GM19467 (cell line): ENCODE measurements around the gene TBC1D23.
"Not testable (repeated sequence)": the region's sequence is repeated elsewhere in the genome, so short reads cannot be mapped to it uniquely, and the experiment has no call there.

Source experiments
- ATAC-seq: cut with Tn5 transposase; IDR thresholded peaks from one replicate; pipeline ENCODE4 v1.9.1; 2021; ENCODE audit warnings: mild to moderate bottlenecking, moderate library complexity; ENCODE audit not compliant: unreplicated experiment

The TBC1D23 gene

DNA sequence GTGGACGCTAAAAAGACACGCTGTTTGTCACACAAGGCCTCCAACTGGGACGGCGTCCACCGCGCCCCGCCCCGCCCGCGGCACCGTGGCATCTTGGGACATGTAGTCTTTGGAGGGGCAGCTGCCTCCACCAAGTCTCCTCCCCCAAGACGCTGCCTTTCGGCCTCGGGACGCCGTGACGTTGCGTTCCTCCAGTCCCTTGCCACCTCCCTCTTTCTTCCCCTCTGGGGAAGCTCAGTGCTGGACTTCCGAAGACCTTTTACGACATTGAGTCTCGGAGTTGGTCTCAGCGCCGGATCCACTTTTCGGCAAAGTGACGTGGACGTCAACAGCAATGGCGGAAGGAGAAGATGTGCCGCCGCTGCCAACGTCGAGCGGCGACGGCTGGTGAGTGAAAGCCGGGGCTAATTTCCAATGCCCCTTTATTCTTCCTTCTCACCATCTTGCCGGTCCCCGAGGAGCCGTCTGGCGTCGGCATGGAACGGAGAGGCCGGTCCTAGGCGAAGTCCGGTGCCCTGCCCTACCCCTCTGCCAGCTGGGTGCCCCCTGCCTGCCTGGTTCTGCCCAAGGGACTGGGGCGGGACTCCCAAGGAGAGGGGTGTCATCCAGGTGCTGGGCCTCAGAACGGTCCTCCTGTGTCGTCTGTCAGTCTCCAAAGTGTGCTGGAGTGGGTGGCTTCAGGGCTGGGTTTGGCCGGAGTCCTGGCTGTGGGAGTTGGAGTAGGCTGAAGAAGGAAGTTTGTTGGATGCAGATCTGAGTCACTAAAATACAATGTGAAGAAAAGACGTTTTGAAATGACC, at the start of gene TBC1D23:
TSS of gene TBC1D23 (plus strand) at position 308 of the 800 bp plus-strand sequence. CDS start at position 335, 27 bp downstream.
- peak; percentile 100 for ATAC-seq

DNA sequence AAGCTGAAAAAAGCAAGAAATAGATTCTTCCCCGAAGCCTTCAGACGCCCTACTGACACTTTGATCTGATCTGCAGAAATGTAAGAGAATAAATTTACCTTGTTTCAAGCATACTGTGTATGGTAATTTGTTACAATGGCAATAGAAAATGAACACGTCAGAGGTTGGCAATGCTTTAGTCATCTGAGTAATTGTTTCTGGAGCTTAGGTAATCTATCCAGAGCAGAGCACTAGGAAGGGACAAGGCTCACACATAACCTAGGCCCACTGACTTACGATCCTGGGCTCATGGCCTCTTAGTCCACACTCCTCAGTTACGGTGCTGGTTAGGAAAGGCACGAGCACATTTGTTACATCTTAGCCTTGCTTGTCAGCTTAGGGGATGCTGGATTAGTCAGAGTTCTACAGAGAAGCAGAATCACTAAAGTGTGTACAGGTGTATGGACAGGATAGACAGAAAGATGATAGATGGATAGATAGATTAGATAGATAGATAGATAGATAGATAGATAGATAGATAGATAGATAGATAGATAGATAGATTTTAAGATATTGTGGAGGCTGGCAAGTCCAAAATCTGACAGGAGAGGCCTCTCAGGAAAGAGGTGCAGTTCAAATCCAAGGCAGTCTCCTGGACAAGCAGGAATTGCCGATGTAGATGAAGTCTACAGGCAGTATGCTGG, 46.8 kb upstream of the TBC1D23 start:
- no peak for ATAC-seq

DNA sequence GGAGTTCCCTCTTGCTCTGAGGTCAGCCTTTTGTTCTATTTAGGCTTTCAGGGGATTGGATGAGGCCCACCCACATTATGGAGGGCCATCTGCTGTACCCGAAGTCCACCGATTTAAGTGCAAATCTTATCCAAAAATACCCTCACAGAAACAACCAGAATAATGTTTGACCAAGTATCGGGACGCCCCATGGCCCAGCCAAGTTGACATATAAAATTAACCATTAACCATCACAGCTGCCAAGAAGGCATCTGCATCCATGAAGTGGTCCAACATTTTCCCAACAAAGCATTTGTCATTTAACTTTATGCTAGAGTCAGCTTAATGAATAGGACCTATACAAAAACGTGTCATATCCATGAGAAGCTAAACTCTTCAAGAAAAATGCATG, 46.2 kb upstream of the TBC1D23 start:
- ATAC-seq: no peak

DNA sequence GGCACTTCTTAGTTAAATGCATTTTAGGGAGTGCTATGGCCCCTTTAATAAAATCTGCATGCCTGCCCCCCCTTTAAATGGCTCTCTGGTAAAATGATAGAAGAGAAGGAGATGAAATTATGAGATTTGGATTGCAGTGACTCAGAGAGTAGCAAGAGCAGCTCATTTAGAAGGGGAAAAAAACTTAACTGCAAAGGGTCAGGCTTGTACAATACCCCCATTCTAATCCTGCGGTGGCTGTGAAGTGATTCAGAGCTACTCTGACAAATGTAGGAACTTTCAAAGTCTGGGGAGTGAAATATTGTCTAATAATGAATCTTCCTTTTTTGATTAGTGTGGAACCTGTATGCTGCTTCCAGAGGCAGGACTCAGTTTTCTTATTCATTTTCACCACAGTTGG, 44.1 kb upstream of the TBC1D23 start:
- ATAC-seq: no peak

DNA sequence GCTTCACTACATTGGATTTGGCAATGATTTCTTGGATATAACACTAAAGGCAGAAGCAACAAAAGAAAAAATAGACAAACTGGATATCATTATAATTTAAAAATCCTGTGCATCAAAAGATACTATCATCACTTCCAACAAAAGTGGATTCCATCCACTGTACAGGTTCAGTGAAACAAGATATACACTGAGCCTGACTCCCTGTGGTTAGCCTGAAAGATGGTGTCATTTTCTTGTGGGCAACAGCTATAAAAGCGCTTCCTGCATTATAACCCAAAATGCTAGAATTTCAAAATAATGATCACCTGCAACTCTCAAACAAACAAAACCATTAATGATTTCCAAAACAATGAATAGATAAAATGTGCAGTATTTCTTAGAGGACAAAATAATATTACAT, 39.6 kb upstream of the TBC1D23 start:
- ATAC-seq: no peak

DNA sequence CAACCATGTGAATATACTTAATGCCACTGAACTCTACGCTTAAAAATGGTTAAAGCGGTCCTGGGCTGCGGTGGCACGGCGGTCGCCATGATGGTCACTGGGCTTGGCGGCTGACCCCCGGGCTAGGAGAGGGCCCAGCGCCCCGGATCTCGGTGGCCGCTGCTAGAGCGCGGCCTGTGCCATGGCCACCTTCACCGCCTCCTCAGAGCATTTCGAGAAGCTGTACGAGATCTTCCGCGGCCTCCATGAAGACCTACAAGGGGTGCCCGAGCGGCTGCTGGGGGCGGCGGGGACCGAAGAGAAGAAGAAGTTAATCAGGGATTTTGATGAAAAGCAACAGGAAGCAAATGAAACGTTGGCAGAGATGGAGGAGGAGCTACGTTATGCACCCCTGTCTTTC, 35.6 kb upstream of the TBC1D23 start:
- no peak for ATAC-seq

DNA sequence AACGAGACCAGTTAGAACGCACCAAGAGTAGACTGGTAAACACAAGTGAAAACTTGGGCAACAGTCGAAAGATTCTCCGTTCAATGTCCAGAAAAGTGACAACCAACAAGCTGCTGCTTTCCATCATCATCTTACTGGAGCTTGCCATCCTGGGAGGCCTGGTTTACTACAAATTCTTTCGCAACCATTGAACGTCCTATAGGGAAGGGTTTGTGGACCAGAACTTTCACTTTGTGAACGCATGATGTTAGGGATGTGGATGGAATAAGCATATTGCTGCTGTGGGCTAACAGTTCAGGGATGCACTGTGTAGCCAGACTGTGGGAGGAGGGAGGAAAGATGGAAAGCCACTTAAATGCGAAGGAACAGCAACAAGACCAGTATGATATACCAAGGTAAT, 34.9 kb upstream of the TBC1D23 start:
- ATAC-seq: no peak

DNA sequence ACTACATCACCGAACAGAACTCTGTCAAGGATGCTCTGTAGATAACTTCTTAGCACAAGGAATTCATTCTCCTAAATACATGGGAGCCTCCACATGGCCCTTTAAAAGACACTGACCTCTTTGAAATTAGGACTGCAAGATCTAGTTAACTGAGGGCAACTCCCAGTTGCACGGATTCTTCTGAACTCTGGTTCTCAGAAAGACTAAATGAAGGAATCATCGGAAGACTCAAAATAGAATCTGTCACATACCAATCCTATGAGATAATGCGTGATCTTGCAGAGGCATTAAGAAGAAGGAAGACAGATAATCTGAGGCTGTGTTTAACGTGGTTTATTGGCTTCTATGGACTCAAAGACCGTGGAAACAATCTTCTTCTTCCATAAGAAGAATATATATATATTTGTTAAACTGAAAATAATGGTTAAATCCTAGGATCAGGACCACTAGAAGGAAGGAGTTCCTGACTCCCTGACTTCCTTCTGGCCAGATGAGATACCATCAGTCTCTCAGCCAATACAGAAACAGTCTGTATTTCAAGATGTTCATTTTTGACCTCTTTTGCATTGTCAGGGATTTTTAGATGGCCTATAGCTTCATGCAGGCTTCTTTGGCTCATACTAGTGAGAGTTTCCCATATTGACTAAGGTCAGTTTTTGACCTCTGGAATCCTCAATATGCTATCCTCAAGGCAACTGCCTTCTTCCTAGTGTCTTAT, 33.9 kb upstream of the TBC1D23 start:
- no peak for ATAC-seq

DNA sequence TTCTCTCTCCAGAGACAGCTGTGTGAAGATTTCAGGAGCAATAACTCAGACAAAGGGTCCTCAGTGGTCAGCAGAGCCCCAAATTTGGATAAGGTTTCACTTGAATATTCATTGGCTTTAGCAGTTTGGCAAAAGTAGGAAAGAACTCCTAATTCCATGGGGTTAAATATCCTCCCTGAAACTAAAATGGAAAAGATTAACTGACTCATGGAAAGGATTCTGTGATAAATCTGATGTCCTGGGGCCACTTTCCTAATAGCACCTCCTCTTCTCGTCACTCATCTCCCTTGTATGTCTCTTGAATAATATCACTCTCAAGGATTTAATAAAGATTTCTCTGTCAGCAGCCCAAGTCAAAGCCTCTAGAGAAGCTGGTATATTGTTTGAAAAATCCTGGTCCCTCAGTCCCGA, 33.3 kb upstream of the TBC1D23 start:
- ATAC-seq: no peak

DNA sequence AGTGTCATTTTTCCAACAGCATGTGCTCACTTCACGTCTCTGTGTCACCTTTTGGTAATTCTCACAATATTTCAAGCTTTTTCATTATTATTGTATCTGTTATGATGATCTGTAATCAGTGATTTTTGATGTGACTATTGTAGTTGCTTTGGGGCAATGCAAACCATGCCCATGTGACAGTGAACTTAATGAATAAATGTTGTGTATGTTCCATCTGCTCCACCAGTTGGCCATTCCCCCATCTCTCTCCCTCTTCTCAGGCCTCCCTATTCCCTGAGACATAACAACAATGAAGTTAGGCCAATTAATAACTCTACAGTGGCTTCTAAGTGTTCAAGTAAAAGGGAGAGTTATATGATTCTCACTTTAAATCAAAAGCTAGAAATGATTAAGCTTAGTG, 32.5 kb upstream of the TBC1D23 start:
- ATAC-seq: no peak

DNA sequence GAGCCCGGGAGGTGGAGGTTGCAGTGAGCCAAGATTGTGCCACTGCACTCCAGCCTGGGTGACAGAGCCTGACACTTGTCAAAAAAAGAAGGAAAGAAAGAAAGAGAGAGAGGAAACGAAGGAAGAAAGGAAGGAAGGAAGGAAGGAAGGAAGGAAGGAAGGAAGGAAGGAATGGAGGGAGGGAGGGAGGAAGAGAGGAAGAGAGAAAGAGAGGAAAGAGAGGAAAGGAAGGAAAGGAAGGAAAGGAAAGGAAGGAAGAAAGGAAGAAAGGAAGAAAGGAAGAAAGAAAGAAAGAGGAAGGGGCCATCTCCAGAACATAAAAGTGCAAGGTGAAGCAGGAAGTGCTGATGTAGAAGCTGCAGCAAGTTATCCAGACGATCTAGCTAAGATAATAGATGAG, 31.6 kb upstream of the TBC1D23 start:
- ATAC-seq: not testable (repeated sequence)

DNA sequence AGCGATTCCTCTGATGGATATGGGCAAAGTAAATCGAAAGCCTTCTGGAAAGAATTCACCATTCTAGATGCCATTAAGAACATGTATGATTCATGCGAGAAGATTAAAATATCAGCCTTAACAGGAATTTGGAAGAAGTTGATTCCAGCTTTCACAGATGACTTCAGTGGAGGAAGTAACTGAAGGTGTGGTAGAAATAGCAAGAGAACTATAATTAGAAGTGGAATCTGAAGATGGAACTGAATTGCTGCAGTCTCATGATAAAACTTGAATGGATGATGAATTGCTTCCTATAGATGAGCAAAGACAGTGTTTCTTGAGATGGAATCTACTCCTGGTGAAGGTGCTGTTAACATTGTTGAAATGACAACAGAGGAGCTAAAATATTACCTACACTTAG, 30.1 kb upstream of the TBC1D23 start:
- no peak for ATAC-seq

DNA sequence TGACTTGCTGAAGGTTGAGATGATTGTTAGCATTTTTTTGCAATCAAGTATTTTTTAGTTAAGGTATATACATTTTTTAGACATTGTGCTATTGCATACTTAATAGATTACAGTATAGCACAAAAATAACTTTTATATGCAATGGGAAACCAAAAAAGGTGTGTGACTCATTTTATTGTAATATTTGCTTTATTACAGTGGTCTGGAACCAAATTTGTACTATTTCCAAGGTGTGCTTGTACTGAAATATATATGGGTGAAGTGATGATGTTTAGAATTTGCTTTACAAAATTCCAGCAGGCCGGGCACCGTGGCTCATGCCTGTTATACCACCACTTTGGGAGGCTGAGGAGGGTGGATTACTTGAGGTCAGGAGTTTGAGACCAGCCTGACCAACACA, 29.1 kb upstream of the TBC1D23 start:
- no peak for ATAC-seq

DNA sequence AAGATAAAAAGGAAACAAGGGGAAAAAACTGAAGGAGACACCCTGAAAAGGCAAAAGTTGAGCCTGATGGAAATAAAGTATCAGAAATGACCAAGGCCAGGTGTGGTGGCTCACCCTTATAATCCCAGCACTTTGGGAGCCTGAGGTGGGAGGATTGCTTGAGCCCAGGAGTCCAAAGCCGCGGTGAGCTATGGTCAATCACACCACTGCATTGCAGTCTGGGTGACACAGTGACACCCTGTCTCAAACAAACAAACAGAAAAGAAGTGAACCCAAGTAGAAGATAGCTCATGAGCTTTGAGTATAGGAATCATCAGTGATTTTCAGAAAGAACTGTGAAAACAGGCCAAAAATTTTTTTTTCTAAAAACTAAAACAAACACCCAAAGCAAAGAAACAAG, 26.4 kb upstream of the TBC1D23 start:
- no peak for ATAC-seq

DNA sequence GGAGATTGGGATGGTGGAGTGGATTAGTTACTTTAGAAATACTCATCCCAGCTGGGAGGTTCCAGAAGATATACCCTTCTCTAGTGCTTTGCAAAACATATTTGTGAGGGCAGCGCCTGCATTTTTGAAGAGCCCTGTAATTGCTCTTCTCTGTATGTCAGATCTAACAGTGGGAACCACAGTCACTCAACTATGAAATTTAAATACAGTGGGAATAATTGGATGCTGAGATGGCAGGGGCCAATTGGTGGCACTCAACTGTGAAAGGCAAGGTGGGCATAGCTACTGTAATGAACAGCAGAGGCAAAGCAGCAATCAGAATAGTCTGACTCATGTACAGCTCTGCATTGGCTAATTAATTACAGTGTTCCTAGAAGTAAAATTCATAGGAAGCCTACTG, 22.2 kb upstream of the TBC1D23 start:
- no peak for ATAC-seq

DNA sequence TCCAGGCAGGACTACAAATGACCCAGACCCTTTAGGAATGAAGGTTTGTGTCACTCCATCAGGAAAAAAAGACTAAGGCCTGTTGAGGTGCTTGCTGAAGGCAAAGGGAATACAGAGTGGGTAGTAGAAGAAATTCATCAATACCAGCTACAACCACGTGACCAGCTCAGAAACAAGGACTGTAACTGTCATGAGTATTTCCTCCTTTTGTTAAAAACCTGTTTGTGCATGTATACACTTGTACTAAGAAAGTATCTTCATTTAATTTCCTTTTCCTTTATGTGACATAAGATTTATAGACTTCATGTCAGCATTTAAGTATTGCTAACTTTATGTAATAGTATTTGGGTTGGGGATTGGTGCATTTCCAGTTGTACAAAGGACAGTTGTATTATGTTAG, 18.3 kb upstream of the TBC1D23 start:
- ATAC-seq: not testable (repeated sequence)

DNA sequence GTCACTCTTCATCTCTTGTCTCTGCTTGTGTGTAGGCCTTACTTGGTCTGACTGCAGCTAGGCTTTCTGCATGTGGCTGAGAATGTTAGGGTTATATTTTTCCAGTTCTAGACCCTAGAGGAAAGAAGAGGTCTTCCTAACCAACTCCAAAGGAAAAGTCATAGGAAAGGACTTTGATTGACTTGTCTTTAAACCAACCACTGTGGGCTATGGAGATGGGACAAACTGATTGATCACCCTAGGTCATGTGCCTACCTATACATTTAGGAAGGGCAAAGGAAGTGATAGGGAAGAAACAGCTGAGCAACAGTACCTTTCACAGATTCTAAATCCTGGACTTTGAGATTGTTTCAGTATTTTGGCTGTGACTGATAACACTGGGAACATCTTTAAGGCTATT, 16.5 kb upstream of the TBC1D23 start:
- no peak for ATAC-seq

DNA sequence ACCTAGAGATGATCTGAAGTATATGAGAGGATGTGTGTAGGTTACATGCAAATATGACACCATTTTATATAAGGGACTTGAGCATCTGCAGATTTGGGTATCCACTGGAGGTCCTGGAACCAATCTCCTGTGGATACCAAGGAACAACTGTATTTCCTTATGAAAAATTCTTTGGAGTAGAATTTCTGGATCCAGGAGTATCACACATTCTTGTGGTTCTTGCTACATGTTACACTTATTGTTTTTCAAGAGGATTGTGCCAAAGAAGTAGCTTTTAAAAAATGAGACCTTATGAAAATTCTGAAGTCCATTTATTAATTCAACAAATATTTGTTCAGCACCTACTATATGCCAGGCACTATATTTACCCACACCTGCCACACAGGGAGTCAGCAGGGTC, 15.7 kb upstream of the TBC1D23 start:
- ATAC-seq: no peak

DNA sequence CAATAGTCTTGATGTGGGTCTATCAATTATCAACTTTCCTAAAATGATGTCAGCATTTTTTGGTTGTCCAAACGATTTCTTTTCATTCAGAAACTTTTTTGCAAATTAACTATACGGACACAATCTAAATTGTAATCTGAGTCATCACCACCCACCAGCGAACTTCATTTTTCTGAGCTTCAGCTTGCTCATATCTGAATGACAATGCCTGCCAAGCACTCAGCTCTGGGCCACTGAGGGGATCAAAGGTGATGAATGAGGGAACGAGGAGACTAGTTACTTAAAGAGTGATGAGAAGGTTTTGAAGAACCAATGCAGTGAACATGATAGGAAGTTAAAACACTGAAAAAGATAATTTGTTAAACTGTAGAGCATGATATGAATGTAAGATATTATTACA, 14.9 kb upstream of the TBC1D23 start:
- ATAC-seq: no peak

DNA sequence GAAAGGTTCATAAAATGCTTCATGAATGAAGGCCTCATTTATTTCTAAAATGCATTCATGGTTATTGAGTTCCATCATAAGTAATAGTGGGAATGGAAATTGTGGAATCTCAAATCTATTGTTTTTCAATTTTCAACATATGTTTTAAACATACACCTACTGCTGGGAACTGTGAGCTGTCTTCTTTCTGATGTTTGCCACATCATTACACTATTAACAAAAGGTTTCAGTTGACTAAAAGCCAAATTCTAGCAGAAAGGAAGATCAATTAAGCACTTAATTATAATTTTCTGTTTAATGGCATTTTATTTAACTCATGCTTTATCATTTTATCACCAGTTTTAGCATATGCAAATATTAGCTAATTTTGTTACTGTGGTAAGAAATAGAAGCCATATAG, 13.8 kb upstream of the TBC1D23 start:
- no peak for ATAC-seq

DNA sequence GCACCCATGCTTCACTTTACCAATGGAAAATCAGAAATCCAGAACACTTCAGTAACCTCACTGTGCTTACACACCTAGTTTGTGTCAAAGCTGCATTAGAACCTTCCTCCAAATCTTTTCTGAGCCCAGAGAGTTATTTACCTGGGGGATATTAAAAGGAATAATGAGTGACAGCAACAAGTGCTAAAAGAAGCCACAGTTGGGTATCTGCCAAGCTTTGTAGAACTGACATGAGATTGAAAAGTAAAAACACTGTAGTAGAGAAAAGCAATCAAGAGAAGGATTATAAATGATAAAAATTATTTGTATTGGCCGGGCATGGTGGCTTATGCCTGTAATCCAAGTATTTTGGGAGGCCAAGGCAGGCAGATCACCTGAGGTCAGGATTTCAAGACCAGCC, 8.8 kb upstream of the TBC1D23 start:
- ATAC-seq: no peak
